K562 (cell line): ENCODE results near the gene ATRIP. TPM values are rescaled to one million over a fixed set of nuclear protein-coding genes. Genes with fewer than 3 reads are reported as not detected.
A peak's percentile ranks its signal among the peaks of the same experiment; 100 is the strongest.

Experiments
- ARNT ChIP-seq, 2 experiments: fragments of 450-650 bp; IDR thresholded peaks; 2 replicates each; pipeline ENCODE4 v1.6.1; 2016; ENCODE audit warnings: mild to moderate bottlenecking in 1 of 2
- CHCHD3 ChIP-seq: fragments of 250-450 bp; sonication (Bioruptor Pico); IDR thresholded peaks from 2 replicates; pipeline ENCODE4 v2.1.2; 2022; ENCODE audit warnings: mild to moderate bottlenecking
- DPF2 ChIP-seq: fragments of 450-650 bp; IDR thresholded peaks from 2 replicates; pipeline ENCODE4 v1.6.1; 2016
- FOXP1 ChIP-seq: sonication (generic); formaldehyde crosslinking; IDR thresholded peaks from 2 replicates; pipeline ENCODE4 v1.8.0; 2022; ENCODE audit warnings: mild to moderate bottlenecking, missing genetic modification reagents
- GTF2A2 ChIP-seq: IDR thresholded peaks from 2 replicates; pipeline ENCODE4 v1.6.1; 2016; ENCODE audit warnings: mild to moderate bottlenecking, missing genetic modification characterization, missing compliant biosample characterization
- HMG20A ChIP-seq: fragments of 450-650 bp; formaldehyde crosslinking; conservative IDR thresholded peaks from 2 replicates; pipeline ENCODE4 v1.4.0; 2020; ENCODE audit warnings: mild to moderate bottlenecking, mixed read lengths
- MAFF ChIP-seq: IDR thresholded peaks from 2 replicates; pipeline ENCODE4 v1.6.1; 2012; ENCODE audit warnings: low read length, improper control_type of control experiment
- MAZ ChIP-seq, 2 experiments: fragments of 450-650 bp in 1 of 2; sonication (generic) in 1 of 2; formaldehyde crosslinking; IDR thresholded peaks in 1 of 2; conservative IDR thresholded peaks in 1 of 2; 2 replicates each; pipeline versions ENCODE4 v1.4.0 to v1.5.0; 2020; ENCODE audit warnings: mild to moderate bottlenecking in 1 of 2, missing genetic modification reagents in 1 of 2
- MTA1 ChIP-seq: fragments of 450-650 bp; IDR thresholded peaks from 2 replicates; pipeline ENCODE4 v1.6.1; 2017; ENCODE audit warnings: borderline replicate concordance
- NONO ChIP-seq, 2 experiments: fragments of 200-400 bp in 1 of 2; fragments of 450-650 bp in 1 of 2; formaldehyde crosslinking in 1 of 2; IDR thresholded peaks; 2 replicates each; pipeline ENCODE4 v1.6.1; 2017; ENCODE audit warnings: low read depth in 2 of 2, mild to moderate bottlenecking in 2 of 2, moderate library complexity in 2 of 2, low read length in 1 of 2
- SRF ChIP-seq, 2 experiments: fragments of 250-450, 450-650 bp in 1 of 2; sonication (Bioruptor Pico) in 1 of 2; sonication (generic) in 1 of 2; formaldehyde crosslinking; IDR thresholded peaks; 2 replicates each; pipeline versions ENCODE4 v1.5.0 to v1.5.1; 2020 to 2022; ENCODE audit warnings: mild to moderate bottlenecking in 1 of 2, missing genetic modification reagents in 1 of 2
- YBX1 ChIP-seq: fragments of 450-650 bp; IDR thresholded peaks from 2 replicates; pipeline ENCODE4 v1.7.1; 2016; ENCODE audit warnings: mild to moderate bottlenecking
- ZBTB1 ChIP-seq: sonication (generic); formaldehyde crosslinking; IDR thresholded peaks from 2 replicates; pipeline ENCODE4 v1.8.1; 2023; ENCODE audit warnings: missing genetic modification reagents, low read depth, mild to moderate bottlenecking, borderline replicate concordance
- ZFPM2 ChIP-seq: fragments of 250-450 bp; sonication (Bioruptor Pico); IDR thresholded peaks from 2 replicates; pipeline ENCODE4 v1.5.1; 2022; ENCODE audit warnings: mild to moderate bottlenecking
- ZNF436 ChIP-seq: fragments of 250-450, 450-650 bp; sonication (Bioruptor Pico); formaldehyde crosslinking; IDR thresholded peaks from 2 replicates; pipeline ENCODE4 v1.7.0; 2020; ENCODE audit warnings: mild to moderate bottlenecking
- ZNF696 ChIP-seq: fragments of 250-450 bp; sonication (Bioruptor Pico); conservative IDR thresholded peaks from 2 replicates; pipeline ENCODE4 v1.4.0; 2020; ENCODE audit warnings: mild to moderate bottlenecking, moderate library complexity
- polyA plus RNA-seq, 8 experiments: library from polyadenylated mRNA; depleted of rRNA in 4 of 8; stranded (reverse) in 5 of 8; unstranded in 3 of 8; fragments of >200 nt; fragmentation: Nextera tagmentation in 2 of 8; fragmentation: Illumina TruSeq in 1 of 8; extraction: Ambion mirVana in 2 of 8; extraction: Trizol in 1 of 8; gene quantifications; 2 replicates each; pipeline versions ENCODE4 v1.2.1 to v1.2.3, GENCODE V29; 2011 to 2014; ENCODE audit warnings: inconsistent platforms in 1 of 8, missing spikeins in 1 of 8
- total RNA-seq, 7 experiments: library from RNA; depleted of rRNA in 6 of 7; stranded (reverse); fragments of >200 nt in 6 of 7; fragmentation: Illumina TruSeq in 2 of 7; extraction: Trizol in 2 of 7; gene quantifications; 2 replicates each; pipeline versions ENCODE4 v1.2.1 to v1.2.3, GENCODE V29; 2011 to 2021; ENCODE audit warnings: low replicate concordance in 1 of 7
- TF ChIP-seq, protein P1 (sequence below), 2 experiments: fragments of 450-650 bp; formaldehyde crosslinking in 1 of 2; IDR thresholded peaks; 2 replicates each; pipeline versions ENCODE4 v1.4.0 to v1.6.1; 2014 to 2020; ENCODE audit warnings: mild to moderate bottlenecking in 2 of 2, borderline replicate concordance in 1 of 2, low read depth in 1 of 2
- TF ChIP-seq, protein P2 (sequence below): sonication (generic); formaldehyde crosslinking; IDR thresholded peaks from 2 replicates; pipeline ENCODE4 v1.8.1; 2023; ENCODE audit warnings: mild to moderate bottlenecking, missing genetic modification reagents

Gene ATRIP
- total and polyA plus RNA-seq, 9 of the 15 experiments (the other 6 are each of a cell fraction or from before 2014, with no cell fraction given), result 1.7 to 15.7 (median 10.5) TPM

DNA sequence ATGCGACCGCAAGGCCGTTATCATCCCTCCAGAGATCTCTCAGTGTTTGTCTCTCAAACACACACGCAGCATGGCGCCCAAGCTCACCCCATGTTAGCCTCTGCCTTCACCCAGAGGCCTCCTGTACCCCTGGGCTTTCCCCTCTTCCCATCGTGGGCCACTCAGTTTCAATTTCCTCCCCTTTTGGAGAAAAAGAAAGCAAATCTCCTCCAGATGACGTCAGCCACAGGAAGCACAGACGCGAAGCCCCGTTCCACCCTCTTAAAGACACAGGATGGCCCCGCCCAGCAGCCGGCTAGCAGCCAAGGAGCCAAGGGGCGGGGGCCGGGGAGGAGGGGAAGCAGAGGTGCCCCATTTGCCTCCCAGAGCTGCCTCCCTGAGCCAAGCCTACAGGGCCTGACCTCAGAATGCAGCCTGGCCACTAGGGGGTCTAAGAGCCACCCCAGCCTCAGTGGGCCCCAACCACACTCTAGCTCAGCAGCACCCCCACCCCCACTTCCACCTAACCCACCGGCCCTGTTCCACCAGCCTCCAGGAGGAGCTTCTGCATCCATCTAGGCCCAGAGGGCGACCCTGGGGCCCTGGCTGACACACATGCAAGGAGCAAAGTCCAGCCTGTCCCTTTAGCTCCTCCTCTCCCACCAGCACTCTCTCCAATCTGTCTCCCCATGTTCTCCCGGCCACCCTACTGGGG, 26.5 kb downstream of the ATRIP start (continued):
- TF ChIP-seq, protein P1, sequence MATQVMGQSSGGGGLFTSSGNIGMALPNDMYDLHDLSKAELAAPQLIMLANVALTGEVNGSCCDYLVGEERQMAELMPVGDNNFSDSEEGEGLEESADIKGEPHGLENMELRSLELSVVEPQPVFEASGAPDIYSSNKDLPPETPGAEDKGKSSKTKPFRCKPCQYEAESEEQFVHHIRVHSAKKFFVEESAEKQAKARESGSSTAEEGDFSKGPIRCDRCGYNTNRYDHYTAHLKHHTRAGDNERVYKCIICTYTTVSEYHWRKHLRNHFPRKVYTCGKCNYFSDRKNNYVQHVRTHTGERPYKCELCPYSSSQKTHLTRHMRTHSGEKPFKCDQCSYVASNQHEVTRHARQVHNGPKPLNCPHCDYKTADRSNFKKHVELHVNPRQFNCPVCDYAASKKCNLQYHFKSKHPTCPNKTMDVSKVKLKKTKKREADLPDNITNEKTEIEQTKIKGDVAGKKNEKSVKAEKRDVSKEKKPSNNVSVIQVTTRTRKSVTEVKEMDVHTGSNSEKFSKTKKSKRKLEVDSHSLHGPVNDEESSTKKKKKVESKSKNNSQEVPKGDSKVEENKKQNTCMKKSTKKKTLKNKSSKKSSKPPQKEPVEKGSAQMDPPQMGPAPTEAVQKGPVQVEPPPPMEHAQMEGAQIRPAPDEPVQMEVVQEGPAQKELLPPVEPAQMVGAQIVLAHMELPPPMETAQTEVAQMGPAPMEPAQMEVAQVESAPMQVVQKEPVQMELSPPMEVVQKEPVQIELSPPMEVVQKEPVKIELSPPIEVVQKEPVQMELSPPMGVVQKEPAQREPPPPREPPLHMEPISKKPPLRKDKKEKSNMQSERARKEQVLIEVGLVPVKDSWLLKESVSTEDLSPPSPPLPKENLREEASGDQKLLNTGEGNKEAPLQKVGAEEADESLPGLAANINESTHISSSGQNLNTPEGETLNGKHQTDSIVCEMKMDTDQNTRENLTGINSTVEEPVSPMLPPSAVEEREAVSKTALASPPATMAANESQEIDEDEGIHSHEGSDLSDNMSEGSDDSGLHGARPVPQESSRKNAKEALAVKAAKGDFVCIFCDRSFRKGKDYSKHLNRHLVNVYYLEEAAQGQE (IDR thresholded peaks at IDR 0.05; ENCODE audit: borderline replicate concordance), result no peak
- TF ChIP-seq, protein P1 (CRISPR knock-in tag; IDR thresholded peaks at IDR 0.05; ENCODE audit: low read depth), result no peak
- TF ChIP-seq ZNF436 (CRISPR knock-in tag) (no peak), CHCHD3 (CRISPR knock-in tag) (no peak), NONO (IDR thresholded peaks at IDR 0.05; ENCODE audit: low read depth in 2 of 2, low read length in 1 of 2) (no peak), HMG20A (CRISPR knock-in tag) (no peak), YBX1 (no peak), GTF2A2 (tag) (no peak), ZFPM2 (no peak), ZBTB1 (CRISPR knock-in tag) (no peak), MAZ (CRISPR knock-in tag; conservative IDR thresholded peaks at IDR 0.05 in 1 of 2, IDR thresholded peaks at IDR 0.05 in 1 of 2) (peak; percentile 90 to 98), ARNT (IDR thresholded peaks at IDR 0.05) (peak; percentile 34 to 42; a peak in 1 of 4 replicates), MAFF (no peak), SRF (CRISPR knock-in tag; IDR thresholded peaks at IDR 0.05) (peak in 1 of 2 experiments; percentile 89; a peak in 1 of 4 replicates), DPF2 (peak; percentile 81), FOXP1 (CRISPR knock-in tag) (peak; percentile 43; the same call in 1 of the 2 replicates), MTA1 (no peak), ZNF696 (CRISPR knock-in tag) (no peak)
- TF ChIP-seq, protein P2, sequence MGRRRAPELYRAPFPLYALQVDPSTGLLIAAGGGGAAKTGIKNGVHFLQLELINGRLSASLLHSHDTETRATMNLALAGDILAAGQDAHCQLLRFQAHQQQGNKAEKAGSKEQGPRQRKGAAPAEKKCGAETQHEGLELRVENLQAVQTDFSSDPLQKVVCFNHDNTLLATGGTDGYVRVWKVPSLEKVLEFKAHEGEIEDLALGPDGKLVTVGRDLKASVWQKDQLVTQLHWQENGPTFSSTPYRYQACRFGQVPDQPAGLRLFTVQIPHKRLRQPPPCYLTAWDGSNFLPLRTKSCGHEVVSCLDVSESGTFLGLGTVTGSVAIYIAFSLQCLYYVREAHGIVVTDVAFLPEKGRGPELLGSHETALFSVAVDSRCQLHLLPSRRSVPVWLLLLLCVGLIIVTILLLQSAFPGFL, result no peak
